Stimulated activated CD8-positive, alpha-beta memory T cell treated with anti-CD3 and anti-CD28 coated beads, Interleukin-4, amount 100 ng/mL, for 1 hour (primary cell): ENCODE measurements around the gene NEK6.

Experiments used
- DNase-seq, 2 donors: peaks; one replicate each; pipeline ENCODE4 v3.0.0-alpha.2; 2020; ENCODE audit warnings: low read depth in 2 of 2, low spot score in 1 of 2

Gene NEK6

DNA sequence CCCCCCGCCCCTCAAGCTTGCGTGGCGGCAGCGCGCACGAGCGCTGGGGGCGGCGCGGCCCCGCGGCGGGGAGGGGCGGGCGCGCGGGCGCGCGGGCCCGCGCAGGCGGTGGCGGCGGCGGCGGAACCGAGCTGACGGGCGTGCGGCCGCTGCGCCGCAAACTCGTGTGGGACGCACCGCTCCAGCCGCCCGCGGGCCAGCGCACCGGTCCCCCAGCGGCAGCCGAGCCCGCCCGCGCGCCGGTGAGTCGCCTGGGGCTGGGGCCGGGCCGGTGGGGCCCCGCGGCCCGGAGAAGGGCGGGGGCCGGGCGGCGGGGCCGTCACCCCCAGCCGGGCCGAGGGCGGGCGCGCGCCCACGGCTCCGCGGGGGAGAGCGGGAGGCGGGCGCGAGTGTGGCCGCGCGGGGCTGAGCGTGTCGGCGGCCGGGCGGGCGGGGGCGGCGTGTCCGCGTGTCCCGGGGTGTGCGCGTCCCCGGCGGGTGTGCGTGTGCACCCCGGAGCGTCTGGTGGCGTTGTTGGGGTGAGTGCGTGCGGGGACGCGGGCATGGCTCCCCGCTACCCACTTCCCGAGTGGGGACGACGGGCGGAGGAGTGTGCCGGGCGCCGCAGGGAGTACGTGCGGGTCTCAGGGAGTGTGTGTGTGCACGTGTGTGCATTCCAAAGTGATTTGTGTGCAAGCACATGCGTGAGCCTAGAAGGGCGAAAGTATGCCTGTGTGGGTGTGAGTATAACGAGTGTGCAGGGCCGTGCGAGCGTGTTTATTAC lies at the start of gene NEK6:
NEK6 (plus strand) TSS at position 106 of the 763 bp plus-strand sequence. CDS start 44,016 bp downstream, outside the sequence.
- DNase-seq, result no peak

DNA sequence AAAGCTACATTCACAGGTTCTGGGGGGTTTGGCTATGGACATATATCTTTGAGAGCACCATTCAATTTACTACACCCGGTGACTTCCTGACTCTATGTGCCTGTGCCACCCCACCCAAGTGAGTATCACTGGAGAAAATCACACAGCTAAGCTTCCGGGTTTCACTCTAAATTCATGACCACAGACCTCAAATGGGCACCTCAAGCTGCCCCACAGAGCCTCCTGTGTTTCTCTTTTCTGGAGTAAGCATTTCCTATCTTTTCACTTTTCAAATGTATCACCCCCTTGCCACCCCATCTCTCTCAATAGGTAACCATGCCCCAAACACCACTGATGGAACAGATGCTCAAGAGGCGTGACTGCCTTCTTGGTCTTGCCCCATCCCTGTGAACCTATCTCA lies 49.2 kb upstream of the NEK6 start:
- no peak for DNase-seq

DNA sequence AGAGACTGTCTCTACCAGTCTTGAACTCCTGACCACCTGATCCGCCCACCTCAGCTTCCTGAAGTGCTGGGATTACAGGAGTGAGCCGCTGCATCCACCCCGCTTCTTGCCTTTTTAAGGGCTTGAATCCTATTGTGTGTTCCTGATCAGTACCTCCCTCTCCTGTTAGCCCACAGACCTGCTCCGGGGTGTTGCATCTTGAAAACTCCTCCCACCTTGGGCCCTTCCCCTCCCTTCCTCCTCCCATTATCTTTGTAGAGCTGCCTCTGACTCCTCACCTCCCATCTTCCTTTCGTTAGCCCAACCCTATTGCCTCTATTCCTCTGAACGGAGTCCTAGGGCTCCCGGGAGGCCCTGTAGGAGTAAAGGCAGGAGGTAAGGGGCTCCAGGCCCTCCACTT lies 48.5 kb upstream of the NEK6 start:
- DNase-seq, result no peak

DNA sequence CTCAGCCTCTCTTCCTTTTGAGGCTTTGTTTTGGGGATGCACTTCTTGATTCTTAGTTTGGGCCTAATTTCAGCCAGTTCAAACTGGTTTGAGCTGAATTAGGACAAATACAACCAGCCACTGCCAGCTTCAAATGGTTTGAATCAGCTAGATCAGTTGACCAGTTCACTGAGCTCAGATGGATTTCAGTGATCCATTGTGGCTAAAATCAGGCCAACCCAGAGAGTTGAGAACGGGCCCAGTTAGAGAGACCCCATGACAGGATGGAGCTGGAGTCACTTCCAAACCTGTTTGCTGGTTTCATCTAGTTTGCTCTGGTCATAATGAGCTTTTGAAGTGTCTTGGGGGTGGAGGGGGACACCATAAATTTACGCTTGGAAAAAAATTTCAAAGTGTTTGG lies 48.0 kb upstream of the NEK6 start:
- DNase-seq, result no peak

DNA sequence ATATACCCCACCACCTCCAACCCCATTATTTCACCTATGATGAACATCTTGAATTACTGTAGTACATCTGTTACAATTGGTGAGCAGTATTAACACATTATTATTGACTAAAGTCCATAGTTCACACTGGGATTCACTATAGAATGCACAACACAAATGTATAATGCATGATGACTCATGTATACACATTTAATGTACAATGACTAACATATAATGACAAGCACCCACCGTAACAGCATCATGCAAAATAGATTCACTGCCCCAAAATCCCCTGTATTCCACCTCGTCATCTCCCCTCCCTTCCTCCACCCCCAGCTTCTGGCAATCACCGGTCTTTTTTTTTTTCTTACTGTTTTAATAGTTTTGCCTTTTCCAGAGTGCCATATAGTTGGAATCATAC lies 47.1 kb upstream of the NEK6 start:
- DNase-seq, result no peak

DNA sequence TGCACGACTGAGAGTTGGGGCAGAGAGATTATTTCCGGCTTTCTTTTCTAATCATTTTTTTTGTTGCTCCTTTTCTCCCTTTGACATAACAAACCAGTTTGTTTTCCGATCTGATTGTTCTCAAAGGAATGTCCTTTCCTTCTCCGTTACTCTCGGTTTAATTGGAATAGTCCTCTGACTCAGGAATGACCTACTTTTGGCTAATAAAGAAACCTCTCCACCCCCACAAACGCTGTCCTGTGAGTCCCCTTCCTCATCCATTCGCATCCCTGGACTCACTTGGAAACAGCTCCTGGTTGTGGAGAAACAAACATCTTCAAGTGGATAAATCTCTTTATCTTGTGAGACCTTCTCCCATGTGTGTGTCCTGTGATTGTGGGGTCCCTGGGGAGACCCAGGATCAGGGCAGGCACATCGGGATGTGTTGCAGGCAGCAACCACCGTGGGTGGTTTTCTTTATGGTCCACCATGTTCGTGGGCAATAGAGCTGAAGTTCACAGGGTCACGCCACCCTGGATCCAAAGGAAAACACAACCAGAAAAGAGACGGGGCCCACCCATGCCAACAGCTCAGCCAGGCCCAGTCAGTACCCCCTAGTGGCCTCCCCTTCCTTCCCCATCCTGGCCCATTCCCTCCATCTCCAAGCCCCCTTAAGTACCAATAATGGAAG lies 45.2 kb upstream of the NEK6 start:
- no peak for DNase-seq

DNA sequence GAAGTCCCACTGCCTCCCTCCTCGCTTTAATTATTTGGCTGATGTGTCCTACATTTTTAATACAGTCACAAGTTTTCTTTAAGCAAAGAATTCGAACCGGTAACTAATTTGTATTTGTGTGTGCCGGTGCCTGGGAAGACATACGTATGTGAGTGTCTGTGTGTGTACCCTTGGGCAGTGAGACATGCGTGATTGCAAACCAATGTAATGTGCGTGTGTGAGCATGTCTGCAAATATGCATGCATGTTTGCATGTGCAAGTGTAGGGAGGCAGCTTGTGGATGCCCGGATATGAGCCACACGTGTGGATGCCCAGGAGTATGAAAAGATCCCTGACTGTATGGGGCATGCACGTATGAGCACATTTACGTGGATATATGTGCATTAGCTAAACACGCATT lies 44.4 kb upstream of the NEK6 start:
- DNase-seq, result no peak

DNA sequence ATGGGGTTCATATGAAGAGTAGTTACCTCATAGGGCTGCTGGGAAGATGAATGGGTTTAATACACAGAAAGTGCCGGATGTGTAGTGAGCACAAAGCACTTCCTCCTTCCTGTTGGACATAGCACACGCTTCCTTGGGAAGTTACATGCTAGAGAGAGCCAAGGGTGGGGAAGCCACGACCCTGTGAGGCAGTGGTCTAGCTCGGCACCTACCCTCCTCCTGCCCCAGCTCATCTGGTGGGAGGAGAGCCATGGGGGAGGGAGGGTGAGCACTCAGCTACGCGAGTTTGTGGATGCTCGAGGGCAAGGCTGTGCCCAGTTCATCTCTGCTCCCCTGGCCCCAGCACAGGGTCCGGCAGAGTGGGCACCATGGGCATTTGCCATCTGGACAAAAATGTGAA lies 43.6 kb upstream of the NEK6 start:
- DNase-seq, result no peak

DNA sequence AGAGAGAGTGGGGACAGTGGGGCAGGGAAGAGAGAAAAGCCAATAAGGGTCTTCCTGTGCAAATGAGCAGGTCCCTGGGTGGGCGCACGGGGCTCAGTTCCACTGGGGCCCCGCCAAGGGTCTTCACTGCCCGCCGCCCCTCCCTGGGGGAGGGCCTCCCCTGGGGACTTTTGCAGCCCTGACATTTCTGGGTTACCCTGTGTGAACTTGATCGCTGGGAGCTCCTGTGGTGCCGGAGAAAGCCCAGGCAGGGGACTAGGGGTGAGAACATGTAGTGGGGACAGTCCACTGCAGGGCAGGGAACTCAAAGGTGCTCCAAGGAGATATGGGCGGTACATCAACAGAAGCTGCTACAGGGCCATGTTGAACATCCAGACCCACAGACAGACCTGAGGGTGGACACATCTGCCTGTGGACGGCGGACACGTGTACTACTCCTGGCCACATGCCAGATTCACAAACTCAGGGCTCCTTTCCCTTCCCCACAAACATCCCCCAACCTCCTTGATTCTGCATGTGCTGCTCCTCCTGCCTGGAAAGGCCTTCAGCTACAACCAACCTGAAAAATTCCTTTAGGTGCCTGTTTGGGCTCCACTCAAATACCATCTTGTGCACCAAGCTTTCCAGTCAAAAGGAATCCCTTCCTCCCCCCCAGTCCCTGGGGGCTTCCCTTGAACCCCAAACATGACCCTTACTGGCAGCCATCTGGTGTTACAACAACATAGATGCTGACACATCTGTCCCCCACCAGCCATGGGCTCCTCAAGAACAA lies 43.0 kb upstream of the NEK6 start:
- no peak for DNase-seq

DNA sequence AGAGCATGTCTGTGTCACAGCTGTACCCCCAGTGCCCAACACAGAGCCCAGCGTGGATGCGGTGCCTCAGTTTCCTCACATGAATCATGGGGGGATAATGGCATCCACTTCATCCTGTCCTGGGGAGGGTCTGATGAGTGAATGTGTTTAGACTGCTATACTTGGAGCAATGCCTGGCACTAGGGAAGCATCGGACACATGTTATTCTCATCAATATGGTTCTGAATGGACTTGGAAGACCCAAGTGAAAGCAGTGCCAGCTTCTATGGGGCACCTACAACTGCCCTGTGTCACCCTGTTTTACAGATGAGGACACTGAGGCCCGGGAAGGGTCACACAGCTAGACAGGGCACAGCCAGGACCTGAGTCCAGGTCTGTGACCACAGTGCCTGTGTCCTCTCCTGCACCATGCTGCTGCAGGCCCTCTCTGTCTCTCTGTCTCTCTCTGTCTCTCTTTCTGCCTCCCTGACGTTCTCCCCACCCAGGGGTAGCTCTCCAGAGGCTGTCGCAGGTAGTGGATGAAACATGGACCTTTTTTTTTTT lies 42.3 kb upstream of the NEK6 start:
- DNase-seq, result no peak

DNA sequence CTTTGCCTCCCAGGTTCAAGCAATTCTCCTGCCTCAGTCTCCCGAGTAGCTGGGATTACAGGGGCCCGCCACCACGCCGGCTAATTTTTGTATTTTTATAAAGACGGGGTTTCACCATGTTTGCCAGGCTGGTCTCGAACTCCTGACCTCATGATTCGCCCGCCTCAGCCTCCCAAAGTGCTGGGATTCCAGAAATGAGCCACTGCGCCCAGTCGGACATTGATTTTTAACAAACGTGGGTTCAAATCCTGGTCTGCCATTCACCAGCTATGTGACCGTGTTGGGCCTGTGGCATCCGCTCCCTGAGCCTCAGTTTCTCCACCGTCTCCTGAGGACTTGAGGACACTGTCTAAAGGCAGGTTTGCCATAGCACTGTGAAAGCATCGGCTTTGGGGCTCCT lies 41.8 kb upstream of the NEK6 start:
- DNase-seq, result no peak

DNA sequence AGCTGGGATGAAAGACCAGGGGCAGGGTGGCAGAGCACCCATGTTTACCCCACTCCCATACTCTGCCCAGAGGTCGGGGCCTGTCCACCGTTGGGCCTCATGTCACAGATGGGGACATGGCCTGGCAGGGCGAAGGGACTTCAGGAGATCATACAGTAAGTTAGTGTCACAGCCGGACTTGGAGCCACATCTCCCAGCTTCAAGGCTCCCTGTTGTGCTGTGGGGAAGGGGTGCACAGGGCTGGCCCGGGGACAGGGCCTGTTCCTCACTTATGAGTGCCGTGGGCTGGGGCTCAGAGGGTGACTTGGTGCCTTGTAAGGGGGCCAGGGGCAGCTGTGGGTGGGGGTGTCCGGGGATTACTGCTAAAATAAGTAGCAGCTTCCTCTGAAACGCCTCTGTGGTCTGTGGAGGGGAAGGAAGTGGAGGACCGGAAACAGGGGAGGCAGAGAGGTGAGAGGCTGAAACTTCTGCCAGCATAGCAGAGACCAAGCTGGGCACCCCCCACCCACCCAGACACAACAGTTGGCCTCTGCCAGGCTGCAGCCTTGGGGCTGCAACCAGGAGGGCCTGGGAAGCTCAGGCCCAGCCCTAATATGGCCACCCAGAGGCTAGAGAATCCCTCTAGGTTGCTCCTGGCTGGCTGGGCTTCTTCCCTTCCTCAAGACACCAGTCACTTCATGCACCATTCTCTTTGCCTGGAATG lies 41.1 kb upstream of the NEK6 start:
- no peak for DNase-seq

DNA sequence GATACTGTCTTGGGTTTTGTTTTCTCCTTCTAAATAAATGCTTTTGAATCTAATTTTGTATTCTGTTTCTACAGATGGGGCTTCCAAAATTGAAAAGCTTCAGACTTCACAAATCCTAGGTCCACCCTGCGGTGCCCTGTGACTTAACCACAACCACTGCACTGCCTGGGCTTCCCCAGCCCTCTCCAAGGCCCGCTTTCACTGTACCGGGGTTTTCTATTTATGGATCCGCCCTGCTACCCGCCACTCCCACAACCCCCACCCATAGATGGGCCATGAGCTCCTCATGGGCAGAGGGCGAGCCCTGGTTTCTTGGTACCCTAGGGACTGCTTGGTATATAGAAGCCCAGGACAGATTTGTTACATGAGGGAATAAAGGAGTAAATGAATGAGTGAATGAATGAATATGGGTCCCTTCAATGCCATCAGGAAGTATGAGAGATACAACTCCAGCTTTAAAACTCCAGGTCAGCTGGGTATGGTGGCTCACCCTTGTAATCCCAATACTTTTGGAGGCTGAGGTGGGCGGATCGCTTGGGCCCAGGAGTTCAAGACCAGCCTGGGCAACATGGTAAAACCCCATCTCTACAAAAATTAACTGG lies 39.8 kb upstream of the NEK6 start:
- DNase-seq, result no peak

DNA sequence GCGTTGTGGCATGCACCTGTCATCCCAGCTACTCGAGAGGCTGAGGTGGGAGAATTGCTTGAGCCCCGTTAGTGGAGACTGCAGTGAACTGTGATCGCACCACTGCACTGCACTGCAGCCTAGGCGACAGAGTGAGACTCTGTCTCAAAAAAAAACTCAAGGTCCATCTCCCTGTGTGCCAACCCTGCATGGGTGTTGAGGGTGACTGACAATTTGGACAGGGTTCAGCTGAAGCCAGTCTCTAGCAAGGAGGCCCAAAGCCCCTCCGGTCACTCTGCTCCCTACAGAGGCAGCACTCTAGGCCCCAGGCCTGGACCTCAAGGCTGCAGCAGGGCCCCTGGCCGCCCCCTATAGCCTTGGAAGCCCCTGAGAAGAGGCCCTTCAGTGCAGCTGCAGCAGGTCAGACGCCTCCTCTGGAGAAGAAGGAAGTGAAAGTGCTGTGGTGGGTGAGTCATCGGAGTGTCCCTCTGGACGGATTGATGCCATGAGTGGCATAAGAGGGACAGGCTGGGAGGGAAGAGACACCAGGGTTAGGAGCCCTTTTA lies 39.2 kb upstream of the NEK6 start:
- no peak for DNase-seq

DNA sequence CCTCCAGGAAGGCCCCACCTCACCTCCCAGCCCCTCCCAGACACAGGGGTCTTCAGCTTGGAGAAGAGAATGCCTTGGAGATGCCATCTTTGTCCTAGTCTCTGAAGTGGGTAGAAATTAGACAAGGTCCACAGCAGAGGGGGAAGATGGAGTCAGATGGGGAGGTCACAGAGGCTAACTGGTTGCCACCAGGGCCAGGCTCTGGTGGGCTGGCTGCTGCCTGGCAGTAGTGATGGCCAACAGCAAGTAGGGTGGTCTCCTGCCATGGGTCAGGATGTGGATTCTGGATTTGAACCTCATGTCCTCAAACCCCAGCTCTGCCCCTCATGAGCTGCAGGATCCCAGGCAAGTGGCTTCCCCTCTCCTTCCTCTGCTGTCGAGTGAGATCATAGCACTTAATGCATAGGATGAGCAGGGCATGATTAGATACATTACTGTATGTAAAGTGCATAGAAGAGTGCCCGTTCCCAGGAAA lies 38.7 kb upstream of the NEK6 start:
- no peak for DNase-seq

DNA sequence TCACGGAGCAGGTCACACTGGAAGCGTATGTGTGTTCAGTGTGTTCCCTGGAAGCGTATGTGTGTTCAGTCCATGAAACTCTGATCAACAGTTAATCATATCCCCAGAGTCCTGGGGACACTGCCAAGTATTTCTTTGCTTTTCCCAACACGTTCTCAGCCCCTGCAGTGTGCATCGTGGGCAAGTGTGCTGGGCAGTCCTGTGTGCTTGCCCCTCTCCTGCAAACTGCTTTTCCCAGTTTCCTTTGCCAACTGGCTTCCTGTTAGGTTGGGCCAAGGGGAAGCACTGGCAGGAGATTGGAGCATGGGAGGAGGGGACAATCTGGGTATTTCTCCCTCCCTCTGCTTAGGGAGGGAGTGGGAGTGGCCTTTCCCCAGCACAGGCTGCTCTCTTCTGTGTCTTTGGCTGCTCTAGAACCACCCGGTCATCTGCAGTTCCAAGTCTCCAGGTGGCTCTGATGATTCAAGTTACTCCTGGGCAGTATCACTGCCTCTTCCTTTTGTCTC lies 36.8 kb upstream of the NEK6 start:
- no peak for DNase-seq

DNA sequence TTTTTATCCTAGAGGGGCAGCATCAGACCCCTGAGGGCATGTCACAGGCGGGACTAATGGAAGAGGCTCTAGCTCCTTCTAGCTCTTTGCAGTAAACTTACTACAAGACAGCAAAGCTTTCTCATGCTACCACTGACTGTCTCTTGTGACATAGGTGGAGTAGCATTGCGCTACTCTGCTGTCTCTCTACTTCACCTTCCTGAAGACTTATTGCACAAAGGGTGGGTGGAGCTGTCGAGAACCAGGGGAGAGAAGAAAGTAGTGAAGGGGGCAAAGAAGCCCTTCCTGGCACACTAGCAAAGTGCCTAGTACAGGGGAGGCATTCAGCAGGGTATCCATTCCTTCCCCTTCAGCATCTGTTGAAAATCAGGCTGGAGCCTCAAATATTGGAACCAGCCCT lies 36.1 kb upstream of the NEK6 start:
- DNase-seq, result no peak

DNA sequence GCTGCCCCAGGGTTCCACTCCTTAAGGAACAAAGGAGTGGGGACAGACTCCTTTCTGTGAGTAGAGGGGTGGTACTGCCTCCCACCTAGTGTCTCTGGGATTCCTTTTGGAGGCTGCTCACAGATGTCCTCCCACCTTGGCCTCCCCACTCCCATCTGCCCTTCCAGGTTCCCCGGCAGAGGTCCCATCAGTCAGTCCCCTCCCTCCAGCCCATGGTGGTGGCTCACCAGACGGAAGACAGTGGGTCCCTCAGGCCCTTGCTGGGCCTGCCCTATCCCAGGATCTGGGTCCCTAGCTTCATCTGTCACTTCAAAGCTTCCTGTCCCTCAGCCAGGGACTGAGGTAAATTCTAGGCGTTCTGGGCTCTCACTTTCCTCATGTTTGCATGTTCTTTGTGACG lies 35.6 kb upstream of the NEK6 start:
- DNase-seq, result no peak

DNA sequence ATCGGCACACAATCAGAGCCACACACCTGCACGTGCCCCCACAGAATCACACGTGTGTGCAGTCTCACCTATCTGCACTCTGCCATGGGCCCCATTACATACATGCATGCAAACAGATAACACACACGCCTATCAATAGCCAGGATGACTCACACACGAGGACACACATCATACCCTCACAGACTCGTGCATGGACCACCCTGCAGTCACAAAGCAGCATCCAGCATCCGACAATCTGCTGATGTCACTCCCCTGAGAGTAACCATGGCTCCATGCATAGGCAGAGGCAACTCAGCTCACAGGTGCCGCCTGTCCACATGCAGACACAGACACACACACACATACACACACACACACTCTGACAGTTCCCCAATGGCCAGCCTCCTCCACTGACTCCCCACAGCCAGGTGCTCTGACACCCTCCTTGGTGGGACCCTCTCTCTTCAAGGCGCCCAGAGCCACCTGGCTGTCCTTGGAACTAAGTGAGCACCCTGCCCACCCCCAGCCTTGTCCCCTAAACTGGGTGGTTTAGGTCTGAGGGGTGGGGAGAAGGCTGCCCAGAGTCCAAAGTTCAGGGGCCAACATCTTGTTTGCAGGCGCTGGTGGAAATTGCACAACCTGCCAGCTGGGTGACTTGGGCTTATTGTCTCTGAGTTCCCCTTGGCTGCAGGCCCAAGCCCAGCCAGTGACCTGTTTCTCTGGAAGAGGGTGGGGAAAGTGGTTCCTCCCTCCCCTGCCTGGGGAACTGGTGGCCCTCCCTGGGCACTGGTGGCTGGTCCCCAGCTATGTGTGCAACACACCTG lies 34.6 kb upstream of the NEK6 start:
- DNase-seq, result no peak
